ENCODE measurements around the gene LENG9.

The LENG9 gene

GRCh38 chr19:54434112-54434872 is 29.3 kb downstream of the LENG9 start:
- DNase-seq = no peak
- peaks cover 15% of the 10 kb centered on the region for H3K27me3 ChIP-seq (replicated peaks; ENCODE audit: insufficient read depth, low read length)
- H3K4me1 ChIP-seq (ENCODE audit: low read length) = no peaks in the 10 kb centered on the region
- no peak overlapping the region for H2AFZ ChIP-seq (ENCODE audit: low read length)
- TF ChIP-seq EZH2 (optimal IDR thresholded peaks at IDR 0.05; ENCODE audit: low read depth, low read length) (no peak), EZH2phosphoT487 (IDR thresholded peaks at IDR 0.05; ENCODE audit: low read length) (no peak), CTCF (IDR thresholded peaks at IDR 0.05; ENCODE audit: low read length) (no peak)
- no peak overlapping the region for H3K4me2 ChIP-seq (ENCODE audit: low read depth, low read length)
- no peak overlapping the region for H3K9ac ChIP-seq (ENCODE audit: low read length)
- H3K4me3 ChIP-seq (ENCODE audit: low read length) = no peak overlapping the region
- H3K27ac ChIP-seq (ENCODE audit: low read length) = no peak overlapping the region
- no peaks in the 10 kb centered on the region for H3K79me2 ChIP-seq (ENCODE audit: low read length)
- no peaks in the 10 kb centered on the region for H3K9me3 ChIP-seq (replicated peaks; ENCODE audit: insufficient read depth, low read length)
- H3K9me2 ChIP-seq (replicated peaks; ENCODE audit: insufficient read depth, low read length) = no peaks in the 10 kb centered on the region
- H3K36me3 ChIP-seq (replicated peaks; ENCODE audit: insufficient read depth, low read length) = no peaks in the 10 kb centered on the region
- H3F3A ChIP-seq (ENCODE audit: insufficient read depth, low read length) = no peaks in the 10 kb centered on the region
- no peaks in the 10 kb centered on the region for H4K20me1 ChIP-seq (ENCODE audit: insufficient read depth, low read length)

- TF ChIP-seq EZH2phosphoT487 (IDR thresholded peaks at IDR 0.05; ENCODE audit: low read length) = no peak
- no peak overlapping the region for H3K4me2 ChIP-seq (ENCODE audit: low read depth, low read length)
- no peak for DNase-seq
- H2AFZ ChIP-seq (ENCODE audit: low read length) = no peak overlapping the region
- H3F3A ChIP-seq (ENCODE audit: insufficient read depth, low read length) = no peaks in the 10 kb centered on the region
- H3K27ac ChIP-seq (ENCODE audit: low read length) = no peak overlapping the region
- H3K9ac ChIP-seq (ENCODE audit: low read length) = no peak overlapping the region
- peaks cover 21% of the 10 kb centered on the region for H3K27me3 ChIP-seq (replicated peaks; ENCODE audit: insufficient read depth, low read length)
- H3K9me2 ChIP-seq (replicated peaks; ENCODE audit: insufficient read depth, low read length) = no peaks in the 10 kb centered on the region
- H4K20me1 ChIP-seq (ENCODE audit: insufficient read depth, low read length) = no peaks in the 10 kb centered on the region
- no peaks in the 10 kb centered on the region for H3K9me3 ChIP-seq (replicated peaks; ENCODE audit: insufficient read depth, low read length)
- no peaks in the 10 kb centered on the region for H3K36me3 ChIP-seq (replicated peaks; ENCODE audit: insufficient read depth, low read length)
- no peaks in the 10 kb centered on the region for H3K79me2 ChIP-seq (ENCODE audit: low read length)
- H3K4me1 ChIP-seq (ENCODE audit: low read length) = no peaks in the 10 kb centered on the region
- no peak overlapping the region for H3K4me3 ChIP-seq (ENCODE audit: low read length)
Measured at GRCh38 chr19:54433697-54434096, 29.9 kb downstream of the LENG9 start.

- no peak overlapping the region for H3K4me2 ChIP-seq (ENCODE audit: low read depth, low read length)
- no peaks in the 10 kb centered on the region for H3K4me1 ChIP-seq (ENCODE audit: low read length)
- no peaks in the 10 kb centered on the region for H3K9me3 ChIP-seq (replicated peaks; ENCODE audit: insufficient read depth, low read length)
- TF ChIP-seq EZH2phosphoT487 (IDR thresholded peaks at IDR 0.05; ENCODE audit: low read length) = no peak
- no peak for TF ChIP-seq EZH2 (optimal IDR thresholded peaks at IDR 0.05; ENCODE audit: low read depth, low read length)
- no peak for TF ChIP-seq CTCF (IDR thresholded peaks at IDR 0.05; ENCODE audit: low read length)
- H3K27ac ChIP-seq (ENCODE audit: low read length) = no peak overlapping the region
- H3K9ac ChIP-seq (ENCODE audit: low read length) = no peak overlapping the region
- no peaks in the 10 kb centered on the region for H4K20me1 ChIP-seq (ENCODE audit: insufficient read depth, low read length)
- H3K4me3 ChIP-seq (ENCODE audit: low read length) = no peak overlapping the region
- no peak overlapping the region for H2AFZ ChIP-seq (ENCODE audit: low read length)
- H3F3A ChIP-seq (ENCODE audit: insufficient read depth, low read length) = no peaks in the 10 kb centered on the region
- H3K79me2 ChIP-seq (ENCODE audit: low read length) = no peaks in the 10 kb centered on the region
- H3K36me3 ChIP-seq (replicated peaks; ENCODE audit: insufficient read depth, low read length) = no peaks in the 10 kb centered on the region
- peaks cover 32% of the 10 kb centered on the region for H3K27me3 ChIP-seq (replicated peaks; ENCODE audit: insufficient read depth, low read length)
- no peaks in the 10 kb centered on the region for H3K9me2 ChIP-seq (replicated peaks; ENCODE audit: insufficient read depth, low read length)
- DNase-seq = no peak
Measured at GRCh38 chr19:54432144-54432738, 31.3 kb downstream of the LENG9 start.

Measured in MM.1S (cell line).